PC-3 (cell line): Measurements from ENCODE around the gene DNPEP. TPM values are rescaled to one million over a fixed set of nuclear protein-coding genes. Genes with fewer than 3 reads are reported as not detected.

Source experiments
- ATAC-seq: fragments of 200-7000 bp; cut with Tn5 transposase; 2 replicates; pipeline ENCODE4 v1.9.1; 2020; ENCODE audit warnings: mild to moderate bottlenecking, moderate library complexity
- BruUV-seq: library from RNA; stranded (reverse); fragments of 400-500 nt; replicated peaks from 2 replicates; lab custom pipeline; 2021; lab: Mats Ljungman, UMichigan
- CTCF ChIA-PET: fragments of 300-600 bp; sonication (Branson Sonifier 250); formaldehyde crosslinking; loops from one replicate; lab custom pipeline; 2022; ENCODE audit warnings: antibody characterized with exemption; lab: Charles Lee
- POLR2A ChIA-PET: fragments of 300-600 bp; sonication (Branson Sonifier 250); formaldehyde crosslinking; loops from one replicate; lab custom pipeline; 2022; ENCODE audit warnings: antibody characterized with exemption; ENCODE audit not compliant: unreplicated experiment; lab: Charles Lee
- DNase-seq: peaks from one replicate; pipeline ENCODE4 v3.0.0-alpha.2; 2015
- H2AFZ ChIP-seq: fragments of 300-600 bp; sonication (generic); 2 replicates; pipeline ENCODE4 v1.6.0; 2016; ENCODE audit warnings: antibody characterized with exemption, low read length
- H3F3A ChIP-seq: fragments of 300-600 bp; sonication (generic); one replicate; pipeline ENCODE4 v1.6.0; 2017; ENCODE audit warnings: antibody characterized with exemption, low read length, control low read depth, mild to moderate bottlenecking; ENCODE audit not compliant: unreplicated experiment
- H3K27ac ChIP-seq: fragments of 300-600 bp; sonication (generic); 2 replicates; pipeline ENCODE4 v1.5.1; 2016; ENCODE audit warnings: mild to moderate bottlenecking, low read length
- H3K27me3 ChIP-seq: fragments of 300-600 bp; sonication (generic); 2 replicates; pipeline ENCODE4 v1.6.1; 2016; ENCODE audit warnings: low read length, mixed read lengths
- H3K36me3 ChIP-seq: fragments of 300-600 bp; sonication (generic); 2 replicates; pipeline ENCODE4 v1.6.1; 2016; ENCODE audit warnings: low read depth, mixed run types, low read length, mixed read lengths
- H3K4me1 ChIP-seq: fragments of 300-600 bp; sonication (generic); 2 replicates; pipeline ENCODE4 v1.5.1; 2016; ENCODE audit warnings: low read length; ENCODE audit not compliant: insufficient read depth
- H3K4me2 ChIP-seq: fragments of 300-600 bp; sonication (generic); 2 replicates; pipeline ENCODE4 v1.6.0; 2016; ENCODE audit warnings: low read length
- H3K4me3 ChIP-seq: fragments of 300-600 bp; sonication (generic); 2 replicates; pipeline ENCODE4 v1.5.1; 2016; ENCODE audit warnings: mild to moderate bottlenecking, low read length, mixed read lengths
- H3K79me2 ChIP-seq: fragments of 300-600 bp; sonication (generic); 2 replicates; pipeline ENCODE4 v1.6.1; 2017; ENCODE audit warnings: low read length, mixed read lengths
- H3K9ac ChIP-seq: fragments of 300-600 bp; sonication (generic); 2 replicates; pipeline ENCODE4 v1.6.0; 2016; ENCODE audit warnings: mild to moderate bottlenecking, low read length
- H3K9me2 ChIP-seq: fragments of 300-600 bp; sonication (generic); replicated peaks from 2 replicates; pipeline ENCODE4 v1.6.1; 2016; ENCODE audit warnings: mixed run types, low read length, mixed read lengths
- H3K9me3 ChIP-seq: fragments of 300-600 bp; sonication (generic); 2 replicates; pipeline ENCODE4 v1.6.1; 2016; ENCODE audit warnings: low read length, mixed read lengths
- H4K20me1 ChIP-seq: fragments of 300-600 bp; sonication (generic); 2 replicates; pipeline ENCODE4 v1.6.1; 2016; ENCODE audit warnings: low read length, mixed read lengths
- CTCF ChIP-seq: fragments of 300-600 bp; sonication (generic); conservative IDR thresholded peaks from 2 replicates; pipeline ENCODE4 v1.5.1; 2017; ENCODE audit warnings: antibody characterized with exemption, low read depth, mild to moderate bottlenecking, low read length
- EZH2 ChIP-seq: fragments of 300-600 bp; sonication (generic); IDR thresholded peaks from one replicate; pipeline ENCODE4 v1.6.1; 2017; ENCODE audit warnings: antibody characterized with exemption, mild to moderate bottlenecking, low read length; ENCODE audit not compliant: unreplicated experiment
- EZH2phosphoT487 ChIP-seq: fragments of 300-600 bp; sonication (generic); IDR thresholded peaks from 2 replicates; pipeline ENCODE4 v1.6.1; 2018; ENCODE audit warnings: mild to moderate bottlenecking, antibody characterized with exemption, low read length, borderline replicate concordance
- intact Hi-C: fragments of 100-400 bp; cut with micrococcal nuclease; formaldehyde crosslinking; loops from 2 replicates; pipeline ENCODE4 v1.9.0; 2023
- total RNA-seq: library from RNA; depleted of rRNA; stranded (reverse); fragments of >200 nt; gene quantifications from 2 replicates; pipeline ENCODE4 v1.2.3, GENCODE V29; 2014

DNPEP gene
- total RNA-seq, 1 experiment from 2014 or later = 114 TPM

GRCh38 chr2:219419331-219420197, 31.9 kb upstream of the DNPEP start:
- intact Hi-C loops = no loop called here
- no peak for DNase-seq
- H3K4me3 ChIP-seq = no peak overlapping the region
- H3K27ac ChIP-seq = no peak overlapping the region
- TF ChIP-seq EZH2 (no peak), CTCF (no peak), EZH2phosphoT487 (no peak)
- H3K9ac ChIP-seq = no peak overlapping the region
- ChIA-PET POLR2A (interaction anchor here (0.6 kb wide), 1 partner anchor 1132 kb away, joined by 3 read pairs; no protein-coding TSS in a partner anchor), CTCF (no interaction called here)
- no peak overlapping the region for H3K4me2 ChIP-seq
- no peaks in the 10 kb centered on the region for H3K9me2 ChIP-seq
- no peaks in the 10 kb centered on the region for H3K36me3 ChIP-seq
- BruUV-seq = no TSS peak
- H3K9me3 ChIP-seq = no peaks in the 10 kb centered on the region
- no peak for ATAC-seq
- H3K27me3 ChIP-seq = no peaks in the 10 kb centered on the region
- H3K79me2 ChIP-seq = no peaks in the 10 kb centered on the region
- no peaks in the 10 kb centered on the region for H3K4me1 ChIP-seq
- H4K20me1 ChIP-seq = no peaks in the 10 kb centered on the region
- no peak overlapping the region for H2AFZ ChIP-seq
- H3F3A ChIP-seq = no peaks in the 10 kb centered on the region

- intact Hi-C loops = no loop called here
- no peak for DNase-seq
- Histone ChIP-seq H3K27me3 (no peaks in the 10 kb centered on the region), H3K9me3 (no peaks in the 10 kb centered on the region), H3K9ac (no peak overlapping the region), H3K9me2 (no peaks in the 10 kb centered on the region), H3K27ac (no peak overlapping the region), H3K4me1 (no peaks in the 10 kb centered on the region), H3K79me2 (no peaks in the 10 kb centered on the region), H2AFZ (no peak overlapping the region), H4K20me1 (no peaks in the 10 kb centered on the region), H3K36me3 (no peaks in the 10 kb centered on the region), H3K4me3 (no peak overlapping the region), H3F3A (no peaks in the 10 kb centered on the region), H3K4me2 (no peak overlapping the region)
- BruUV-seq = no TSS peak
- ChIA-PET CTCF (no interaction called here), POLR2A (no interaction called here)
- no peak for ATAC-seq
- TF ChIP-seq EZH2 (no peak), CTCF (no peak), EZH2phosphoT487 (no peak)
These were observed 31.3 kb upstream of the DNPEP start for GRCh38 chr2:219419012-219419324.

GRCh38 chr2:219418155-219419011, 30.7 kb upstream of the DNPEP start, which contains the start of gene DES:
Gene DES (plus strand): TSS chr2:219418377. CDS start chr2:219418463, 86 bp downstream.
- BruUV-seq = no TSS peak
- H3K79me2 ChIP-seq = no peaks in the 10 kb centered on the region
- no peak for TF ChIP-seq EZH2
- no peak for TF ChIP-seq EZH2phosphoT487
- no peak for TF ChIP-seq CTCF
- H3K9me3 ChIP-seq = no peaks in the 10 kb centered on the region
- H3K4me1 ChIP-seq = no peaks in the 10 kb centered on the region
- DNase-seq = no peak
- no peaks in the 10 kb centered on the region for H3K36me3 ChIP-seq
- ATAC-seq = no peak
- no peak within 1 kb of the TSS for H3K9ac ChIP-seq
- no peak within 1 kb of the TSS for H3K27ac ChIP-seq
- intact Hi-C loops = no loop called here
- H3K4me3 ChIP-seq = no peak within 1 kb of the TSS
- ChIA-PET CTCF (no interaction called here), POLR2A (no interaction called here)
- no peak within 1 kb of the TSS for H2AFZ ChIP-seq
- H3K4me2 ChIP-seq = no peak within 1 kb of the TSS
- no peaks in the 10 kb centered on the region for H3K9me2 ChIP-seq
- H4K20me1 ChIP-seq = no peaks in the 10 kb centered on the region
- H3K27me3 ChIP-seq = no peaks in the 10 kb centered on the region
- H3F3A ChIP-seq = no peaks in the 10 kb centered on the region
